HepG2 (cell line): Measurements from ENCODE around the gene TUBG1. TPM values are rescaled to one million over a fixed set of nuclear protein-coding genes. Genes with fewer than 3 reads are reported as not detected.

ENCODE experiments used
- CBX5 ChIP-seq: sonication (generic); formaldehyde crosslinking; IDR thresholded peaks from 2 replicates; pipeline ENCODE4 v1.4.0; 2020; ENCODE audit warnings: missing genetic modification reagents, borderline replicate concordance
- ERF ChIP-seq: IDR thresholded peaks from 2 replicates; pipeline ENCODE4 v1.6.1; 2018; ENCODE audit warnings: missing biosample characterization, missing genetic modification reagents
- FOSL1 ChIP-seq: sonication (generic); formaldehyde crosslinking; IDR thresholded peaks from 2 replicates; pipeline ENCODE4 v1.9.0; 2021; ENCODE audit warnings: missing genetic modification reagents, borderline replicate concordance
- HMG20B ChIP-seq: conservative IDR thresholded peaks from 2 replicates; pipeline ENCODE4 v1.6.1; 2016; ENCODE audit warnings: missing genetic modification reagents, missing compliant biosample characterization
- MTF2 ChIP-seq: sonication (generic); formaldehyde crosslinking; IDR thresholded peaks from 2 replicates; pipeline ENCODE4 v1.5.0; 2020; ENCODE audit warnings: missing genetic modification reagents, borderline replicate concordance
- NR2F1 ChIP-seq, 2 experiments: fragments of 450-650 bp in 1 of 2; formaldehyde crosslinking in 1 of 2; IDR thresholded peaks; 2 replicates each; pipeline versions ENCODE4 v1.5.0 to v1.6.1; 2016 to 2020; ENCODE audit warnings: mild to moderate bottlenecking in 1 of 2, missing compliant biosample characterization in 1 of 2, missing genetic modification reagents in 1 of 2, moderate library complexity in 1 of 2
- POLR2AphosphoS5 ChIP-seq: IDR thresholded peaks from 2 replicates; pipeline ENCODE4 v1.6.1; 2012; ENCODE audit warnings: low read depth, low read length
- SIN3A ChIP-seq: IDR thresholded peaks from 2 replicates; pipeline ENCODE4 v1.6.1; 2011; ENCODE audit warnings: low read depth, mild to moderate bottlenecking, control low read depth, low read length, borderline replicate concordance
- SP1 ChIP-seq, 2 experiments: fragments of 450-650 bp in 1 of 2; sonication (generic) in 1 of 2; formaldehyde crosslinking in 1 of 2; IDR thresholded peaks; 2 replicates each; pipeline versions ENCODE4 v1.4.0 to v1.6.1; 2016 to 2020; ENCODE audit warnings: missing genetic modification reagents in 1 of 2
- TRIM24 ChIP-seq: sonication (generic); formaldehyde crosslinking; IDR thresholded peaks from 2 replicates; pipeline ENCODE4 v1.8.0; 2022; ENCODE audit warnings: mild to moderate bottlenecking, missing genetic modification reagents
- ZFP36 ChIP-seq: fragments of 150-350 bp; IDR thresholded peaks from 2 replicates; pipeline ENCODE4 v1.6.1; 2018; ENCODE audit warnings: borderline replicate concordance, low read length, low read depth; ENCODE audit not compliant: partially characterized antibody
- ZNF558 ChIP-seq: sonication (generic); formaldehyde crosslinking; IDR thresholded peaks from 2 replicates; pipeline ENCODE4 v1.9.0; 2022; ENCODE audit warnings: mild to moderate bottlenecking, missing genetic modification reagents, borderline replicate concordance
- ZNF781 ChIP-seq: sonication (generic); formaldehyde crosslinking; IDR thresholded peaks from 2 replicates; pipeline ENCODE4 v1.5.1; 2020; ENCODE audit warnings: borderline replicate concordance, mild to moderate bottlenecking, missing genetic modification reagents; ENCODE audit errors: not compliant biosample characterization
- ZSCAN31 ChIP-seq: sonication (generic); formaldehyde crosslinking; IDR thresholded peaks from 2 replicates; pipeline ENCODE4 v1.5.0; 2020; ENCODE audit warnings: low read depth, mild to moderate bottlenecking, missing genetic modification reagents
- polyA plus RNA-seq, 8 experiments: library from polyadenylated mRNA; depleted of rRNA in 3 of 8; stranded (reverse) in 7 of 8; unstranded in 1 of 8; fragments of >200 nt; fragmentation: Illumina TruSeq in 4 of 8; extraction: Trizol in 4 of 8; gene quantifications; 2 replicates each; pipeline versions ENCODE4 v1.2.1 to v1.2.3, GENCODE V29; 2011 to 2016; ENCODE audit warnings: low read depth in 4 of 8, missing spikeins in 1 of 8, mixed read lengths in 1 of 8; ENCODE audit not compliant: insufficient read depth in 1 of 8
- total RNA-seq, 5 experiments: library from RNA; depleted of rRNA; stranded (reverse); fragments of >200 nt; fragmentation: Illumina TruSeq; extraction: Trizol; gene quantifications; 2 replicates each; pipeline ENCODE4 v1.2.3, GENCODE V29; 2016; ENCODE audit warnings: low read depth in 1 of 5
- TF ChIP-seq, protein P1 (sequence below): sonication (generic); formaldehyde crosslinking; IDR thresholded peaks from 2 replicates; pipeline ENCODE4 v1.5.0; 2020; ENCODE audit warnings: missing genetic modification reagents, mild to moderate bottlenecking, borderline replicate concordance
- TF ChIP-seq, protein P2 (sequence below): sonication (generic); formaldehyde crosslinking; IDR thresholded peaks from 2 replicates; pipeline ENCODE4 v1.4.0; 2020; ENCODE audit warnings: missing genetic modification reagents, borderline replicate concordance
- TF ChIP-seq, protein P3 (sequence below): sonication (generic); formaldehyde crosslinking; IDR thresholded peaks from 2 replicates; pipeline ENCODE4 v1.5.0; 2020; ENCODE audit warnings: mild to moderate bottlenecking, missing genetic modification reagents, borderline replicate concordance
- TF ChIP-seq, protein P4 (sequence below): sonication (generic); formaldehyde crosslinking; IDR thresholded peaks from 2 replicates; pipeline ENCODE4 v1.4.0; 2020; ENCODE audit warnings: mild to moderate bottlenecking, missing genetic modification reagents
- TF ChIP-seq, protein P5 (sequence below): sonication (generic); formaldehyde crosslinking; IDR thresholded peaks from 2 replicates; pipeline ENCODE4 v1.5.0; 2020; ENCODE audit warnings: missing genetic modification reagents

Gene TUBG1
- total and polyA plus RNA-seq, 2 of the 13 experiments (the other 11 are each of a cell fraction or from before 2014, with no cell fraction given): 74.1 to 137 TPM

DNA sequence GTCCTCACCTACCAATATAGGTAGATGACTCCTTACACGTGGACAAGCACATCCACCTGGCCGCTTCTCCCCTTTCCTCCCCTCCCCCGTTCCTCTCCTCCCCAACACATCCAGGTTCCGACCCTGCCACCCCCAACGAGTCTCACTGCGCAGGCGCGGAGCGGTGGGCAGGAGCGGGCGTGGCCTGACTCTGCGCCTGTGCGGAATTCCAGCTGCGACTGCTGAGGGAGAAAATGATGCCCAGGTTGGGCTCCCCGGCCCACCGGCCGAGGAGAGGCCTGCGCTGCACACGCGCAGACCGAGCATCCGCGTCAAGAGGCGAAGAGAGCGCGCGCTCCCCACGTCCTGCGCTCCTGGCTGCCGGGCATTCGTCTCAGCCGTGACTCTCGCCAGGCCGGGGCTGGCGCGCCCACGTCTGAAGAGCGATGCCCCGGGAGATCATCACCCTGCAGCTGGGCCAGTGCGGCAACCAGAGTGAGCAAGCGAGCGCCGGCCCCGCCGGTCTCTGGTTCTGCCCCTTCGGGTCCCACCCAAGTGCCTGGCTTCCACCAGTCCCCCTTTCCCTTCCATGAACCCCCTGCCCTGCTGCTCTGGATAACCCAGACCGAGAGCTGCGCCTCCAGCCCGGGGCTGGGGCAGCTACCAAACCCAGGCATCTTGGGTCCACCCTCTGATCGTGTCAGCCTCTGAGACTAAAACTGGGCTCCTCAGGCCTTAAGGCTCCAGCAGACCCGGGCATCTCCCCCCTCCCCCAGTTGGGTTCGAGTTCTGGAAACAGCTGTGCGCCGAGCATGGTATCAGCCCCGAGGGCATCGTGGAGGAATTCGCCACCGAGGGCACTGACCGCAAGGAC, 49.8 kb downstream of the TUBG1 start, which contains the start of gene TUBG2 (continued):
- TF ChIP-seq ZNF781 (CRISPR knock-in tag): peak; percentile 94
- TF ChIP-seq ZSCAN31 (CRISPR knock-in tag): no peak
- TF ChIP-seq FOSL1 (CRISPR knock-in tag): no peak
- TF ChIP-seq SP1 (IDR thresholded peaks at IDR 0.05): no peak
- TF ChIP-seq SP1 (CRISPR knock-in tag; IDR thresholded peaks at IDR 0.05): peak; percentile 81; the same call in 1 of the 2 replicates
- 0 out of 2 replicates have a peak, but pooled peaks have one; percentile 45 for TF ChIP-seq ZNF558 (CRISPR knock-in tag)
- no peak for TF ChIP-seq TRIM24 (CRISPR knock-in tag)
- no peak for TF ChIP-seq ZFP36
- TF ChIP-seq, protein P1, sequence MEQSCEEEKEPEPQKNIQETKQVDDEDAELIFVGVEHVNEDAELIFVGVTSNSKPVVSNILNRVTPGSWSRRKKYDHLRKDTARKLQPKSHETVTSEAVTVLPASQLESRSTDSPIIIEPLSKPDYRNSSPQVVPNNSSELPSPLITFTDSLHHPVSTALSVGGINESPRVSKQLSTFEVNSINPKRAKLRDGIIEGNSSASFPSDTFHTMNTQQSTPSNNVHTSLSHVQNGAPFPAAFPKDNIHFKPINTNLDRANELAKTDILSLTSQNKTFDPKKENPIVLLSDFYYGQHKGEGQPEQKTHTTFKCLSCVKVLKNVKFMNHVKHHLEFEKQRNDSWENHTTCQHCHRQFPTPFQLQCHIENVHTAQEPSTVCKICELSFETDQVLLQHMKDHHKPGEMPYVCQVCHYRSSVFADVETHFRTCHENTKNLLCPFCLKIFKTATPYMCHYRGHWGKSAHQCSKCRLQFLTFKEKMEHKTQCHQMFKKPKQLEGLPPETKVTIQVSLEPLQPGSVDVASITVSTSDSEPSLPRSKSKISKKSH: peak; percentile 85; the same call in 1 of the 2 replicates
- TF ChIP-seq, protein P2, sequence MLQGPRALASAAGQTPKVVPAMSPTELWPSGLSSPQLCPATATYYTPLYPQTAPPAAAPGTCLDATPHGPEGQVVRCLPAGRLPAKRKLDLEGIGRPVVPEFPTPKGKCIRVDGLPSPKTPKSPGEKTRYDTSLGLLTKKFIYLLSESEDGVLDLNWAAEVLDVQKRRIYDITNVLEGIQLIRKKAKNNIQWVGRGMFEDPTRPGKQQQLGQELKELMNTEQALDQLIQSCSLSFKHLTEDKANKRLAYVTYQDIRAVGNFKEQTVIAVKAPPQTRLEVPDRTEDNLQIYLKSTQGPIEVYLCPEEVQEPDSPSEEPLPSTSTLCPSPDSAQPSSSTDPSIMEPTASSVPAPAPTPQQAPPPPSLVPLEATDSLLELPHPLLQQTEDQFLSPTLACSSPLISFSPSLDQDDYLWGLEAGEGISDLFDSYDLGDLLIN: 0 out of 2 replicates have a peak, but pooled peaks have one; percentile 30
- TF ChIP-seq MTF2 (CRISPR knock-in tag): no peak
- TF ChIP-seq CBX5 (CRISPR knock-in tag): peak; percentile 86; the same call in 1 of the 2 replicates
- TF ChIP-seq SIN3A: no peak
- TF ChIP-seq NR2F1 (CRISPR knock-in tag; IDR thresholded peaks at IDR 0.05): no peak; a peak in 1 of 4 replicates
- TF ChIP-seq, protein P3, sequence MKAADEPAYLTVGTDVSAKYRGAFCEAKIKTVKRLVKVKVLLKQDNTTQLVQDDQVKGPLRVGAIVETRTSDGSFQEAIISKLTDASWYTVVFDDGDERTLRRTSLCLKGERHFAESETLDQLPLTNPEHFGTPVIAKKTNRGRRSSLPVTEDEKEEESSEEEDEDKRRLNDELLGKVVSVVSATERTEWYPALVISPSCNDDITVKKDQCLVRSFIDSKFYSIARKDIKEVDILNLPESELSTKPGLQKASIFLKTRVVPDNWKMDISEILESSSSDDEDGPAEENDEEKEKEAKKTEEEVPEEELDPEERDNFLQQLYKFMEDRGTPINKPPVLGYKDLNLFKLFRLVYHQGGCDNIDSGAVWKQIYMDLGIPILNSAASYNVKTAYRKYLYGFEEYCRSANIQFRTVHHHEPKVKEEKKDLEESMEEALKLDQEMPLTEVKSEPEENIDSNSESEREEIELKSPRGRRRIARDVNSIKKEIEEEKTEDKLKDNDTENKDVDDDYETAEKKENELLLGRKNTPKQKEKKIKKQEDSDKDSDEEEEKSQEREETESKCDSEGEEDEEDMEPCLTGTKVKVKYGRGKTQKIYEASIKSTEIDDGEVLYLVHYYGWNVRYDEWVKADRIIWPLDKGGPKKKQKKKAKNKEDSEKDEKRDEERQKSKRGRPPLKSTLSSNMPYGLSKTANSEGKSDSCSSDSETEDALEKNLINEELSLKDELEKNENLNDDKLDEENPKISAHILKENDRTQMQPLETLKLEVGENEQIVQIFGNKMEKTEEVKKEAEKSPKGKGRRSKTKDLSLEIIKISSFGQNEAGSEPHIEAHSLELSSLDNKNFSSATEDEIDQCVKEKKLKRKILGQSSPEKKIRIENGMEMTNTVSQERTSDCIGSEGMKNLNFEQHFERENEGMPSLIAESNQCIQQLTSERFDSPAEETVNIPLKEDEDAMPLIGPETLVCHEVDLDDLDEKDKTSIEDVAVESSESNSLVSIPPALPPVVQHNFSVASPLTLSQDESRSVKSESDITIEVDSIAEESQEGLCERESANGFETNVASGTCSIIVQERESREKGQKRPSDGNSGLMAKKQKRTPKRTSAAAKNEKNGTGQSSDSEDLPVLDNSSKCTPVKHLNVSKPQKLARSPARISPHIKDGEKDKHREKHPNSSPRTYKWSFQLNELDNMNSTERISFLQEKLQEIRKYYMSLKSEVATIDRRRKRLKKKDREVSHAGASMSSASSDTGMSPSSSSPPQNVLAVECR (CRISPR knock-in tag): peak; percentile 81; the same call in 1 of the 2 replicates
- TF ChIP-seq, protein P4, sequence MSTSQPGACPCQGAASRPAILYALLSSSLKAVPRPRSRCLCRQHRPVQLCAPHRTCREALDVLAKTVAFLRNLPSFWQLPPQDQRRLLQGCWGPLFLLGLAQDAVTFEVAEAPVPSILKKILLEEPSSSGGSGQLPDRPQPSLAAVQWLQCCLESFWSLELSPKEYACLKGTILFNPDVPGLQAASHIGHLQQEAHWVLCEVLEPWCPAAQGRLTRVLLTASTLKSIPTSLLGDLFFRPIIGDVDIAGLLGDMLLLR (CRISPR knock-in tag): no peak; the same call in 1 of the 2 replicates
- 0 out of 2 replicates have a peak, but pooled peaks have one; percentile 16 for TF ChIP-seq HMG20B (CRISPR knock-in tag)
- TF ChIP-seq POLR2AphosphoS5: peak; percentile 94
- TF ChIP-seq ERF (CRISPR knock-in tag): peak; percentile 87
- TF ChIP-seq, protein P5, sequence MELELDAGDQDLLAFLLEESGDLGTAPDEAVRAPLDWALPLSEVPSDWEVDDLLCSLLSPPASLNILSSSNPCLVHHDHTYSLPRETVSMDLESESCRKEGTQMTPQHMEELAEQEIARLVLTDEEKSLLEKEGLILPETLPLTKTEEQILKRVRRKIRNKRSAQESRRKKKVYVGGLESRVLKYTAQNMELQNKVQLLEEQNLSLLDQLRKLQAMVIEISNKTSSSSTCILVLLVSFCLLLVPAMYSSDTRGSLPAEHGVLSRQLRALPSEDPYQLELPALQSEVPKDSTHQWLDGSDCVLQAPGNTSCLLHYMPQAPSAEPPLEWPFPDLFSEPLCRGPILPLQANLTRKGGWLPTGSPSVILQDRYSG (CRISPR knock-in tag): no peak
